Chondrocyte (in vitro differentiated cells): ENCODE measurements around the gene ACBD6. TPM values are rescaled to one million over a fixed set of nuclear protein-coding genes. Genes with fewer than 3 reads are reported as not detected.

Source experiments
- DNase-seq: peaks from one replicate; pipeline ENCODE4 v3.0.0; 2021; ENCODE audit warnings: mixed read lengths, low spot score
- H3K27ac Mint-ChIP-seq: one replicate; pipeline ENCODE4 v1.8.0; 2021; ENCODE audit warnings: mild to moderate bottlenecking, moderate library complexity, mixed read lengths; ENCODE audit not compliant: unreplicated experiment
- H3K27me3 Mint-ChIP-seq: 2 replicates; pipeline ENCODE4 v1.8.0; 2021; ENCODE audit warnings: low read depth, mixed read lengths
- H3K36me3 Mint-ChIP-seq: 2 replicates; pipeline ENCODE4 v1.8.0; 2021; ENCODE audit warnings: low read depth, mixed read lengths
- H3K4me1 Mint-ChIP-seq: 2 replicates; pipeline ENCODE4 v1.8.0; 2021; ENCODE audit warnings: low read depth, mild to moderate bottlenecking, mixed read lengths
- H3K4me3 Mint-ChIP-seq: one replicate; pipeline ENCODE4 v1.8.0; 2021; ENCODE audit warnings: mild to moderate bottlenecking, moderate library complexity, mixed read lengths; ENCODE audit not compliant: unreplicated experiment
- H3K9me3 Mint-ChIP-seq: 2 replicates; pipeline ENCODE4 v1.8.0; 2021; ENCODE audit warnings: low read depth, mixed read lengths
- CTCF ChIP-seq: fragments of 200-600 bp; sonication (generic); IDR thresholded peaks from 2 replicates; pipeline ENCODE4 v1.5.0; 2021; ENCODE audit warnings: antibody characterized with exemption, mild to moderate bottlenecking, moderate library complexity
- total RNA-seq: library from RNA; stranded (reverse); gene quantifications from 3 replicates; pipeline ENCODE4 v1.2.1, GENCODE V29; 2021

The ACBD6 gene
- total RNA-seq, 1 donor from 2014 or later = 43.4 TPM

GRCh38 chr1:180279651-180280050, 222.7 kb downstream of the ACBD6 start:
- no peak for DNase-seq
- Mint-ChIP-seq H3K27me3 (no peaks in the 10 kb centered on the region), H3K4me1 (no peaks in the 10 kb centered on the region)

GRCh38 chr1:180278596-180279395, 223.6 kb downstream of the ACBD6 start:
- H3K4me1 Mint-ChIP-seq = no peaks in the 10 kb centered on the region
- H3K4me3 Mint-ChIP-seq = no peak overlapping the region
- DNase-seq = no peak
- H3K27ac Mint-ChIP-seq = no peak overlapping the region
- no peaks in the 10 kb centered on the region for H3K9me3 Mint-ChIP-seq
- peaks cover 18% of the 10 kb centered on the region for H3K36me3 Mint-ChIP-seq
- no peaks in the 10 kb centered on the region for H3K27me3 Mint-ChIP-seq
- no peak for TF ChIP-seq CTCF

More at GRCh38 chr1:180279651-180280050, 222.7 kb downstream of the ACBD6 start:
- H3K9me3 Mint-ChIP-seq = no peaks in the 10 kb centered on the region
- H3K4me3 Mint-ChIP-seq = no peak overlapping the region
- TF ChIP-seq CTCF = no peak
- H3K36me3 Mint-ChIP-seq = peaks cover 18% of the 10 kb centered on the region
- H3K27ac Mint-ChIP-seq = no peak overlapping the region

GRCh38 chr1:180278194-180278515, 224.2 kb downstream of the ACBD6 start:
- H3K27ac Mint-ChIP-seq = no peak overlapping the region
- TF ChIP-seq CTCF = no peak
- peaks cover 14% of the 10 kb centered on the region for H3K36me3 Mint-ChIP-seq
- H3K4me3 Mint-ChIP-seq = no peak overlapping the region
- H3K9me3 Mint-ChIP-seq = no peaks in the 10 kb centered on the region
- H3K27me3 Mint-ChIP-seq = no peaks in the 10 kb centered on the region
- no peak for DNase-seq
- H3K4me1 Mint-ChIP-seq = no peaks in the 10 kb centered on the region

GRCh38 chr1:180277476-180278193, 224.7 kb downstream of the ACBD6 start:
- DNase-seq = no peak
- no peak for TF ChIP-seq CTCF
- Mint-ChIP-seq H3K27me3 (no peaks in the 10 kb centered on the region), H3K27ac (no peak overlapping the region), H3K4me3 (no peak overlapping the region), H3K9me3 (no peaks in the 10 kb centered on the region), H3K36me3 (peaks cover 14% of the 10 kb centered on the region), H3K4me1 (no peaks in the 10 kb centered on the region)

GRCh38 chr1:180275726-180276125, 226.7 kb downstream of the ACBD6 start:
- DNase-seq = peak; percentile 43
- Mint-ChIP-seq H3K27ac (no peak overlapping the region), H3K36me3 (peaks cover 14% of the 10 kb centered on the region), H3K27me3 (no peaks in the 10 kb centered on the region), H3K4me1 (no peaks in the 10 kb centered on the region), H3K4me3 (no peak overlapping the region), H3K9me3 (no peaks in the 10 kb centered on the region)
- TF ChIP-seq CTCF = no peak
